Glomerular endothelial cell (primary cell): ENCODE measurements around the gene ALDH1A1. TPM values are rescaled to one million over a fixed set of nuclear protein-coding genes. Genes with fewer than 3 reads are reported as not detected.
"Not testable (repeated sequence)": the region's sequence is repeated elsewhere in the genome, so short reads cannot be mapped to it uniquely, and the experiment has no call there.

Experiments
- DNase-seq: peaks from one replicate; pipeline ENCODE4 v3.0.0-alpha.2; 2011; ENCODE audit warnings: low read depth, low spot score; ENCODE audit errors: extremely low read depth
- total RNA-seq: library from RNA; depleted of rRNA; stranded (reverse); fragments of >200 nt; gene quantifications from 2 replicates; pipeline ENCODE4 v1.2.3, GENCODE V29; 2015

The ALDH1A1 gene
- total RNA-seq, 1 donor from 2014 or later: 172 TPM

- DNase-seq: no peak
Measured at GRCh38 chr9:72863456-72864094, 89.3 kb downstream of the ALDH1A1 start.

DNA sequence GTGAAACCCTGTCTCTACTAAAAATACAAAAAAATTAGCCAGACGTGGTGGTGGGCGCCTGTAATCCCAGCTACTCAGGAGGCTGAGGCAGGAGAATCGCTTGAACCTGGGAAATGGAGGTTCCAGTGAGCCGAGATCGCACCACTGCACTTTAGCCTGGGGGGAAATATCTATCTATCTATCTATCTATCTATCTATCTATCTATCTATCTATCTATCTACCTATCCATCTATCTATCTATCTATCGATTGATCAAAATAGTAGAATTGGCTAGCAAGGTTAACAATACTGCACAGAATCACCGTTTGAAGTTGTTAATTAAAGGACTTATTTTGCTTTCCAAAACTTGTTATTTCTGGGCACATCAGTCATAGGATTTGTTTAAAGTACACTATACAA, 90.1 kb downstream of the ALDH1A1 start:
- not testable (repeated sequence) for DNase-seq

GRCh38 chr9:72858089-72858912, 94.6 kb downstream of the ALDH1A1 start:
- DNase-seq: no peak

- no peak for DNase-seq
Measured at GRCh38 chr9:72857624-72857996, 95.2 kb downstream of the ALDH1A1 start.

DNA sequence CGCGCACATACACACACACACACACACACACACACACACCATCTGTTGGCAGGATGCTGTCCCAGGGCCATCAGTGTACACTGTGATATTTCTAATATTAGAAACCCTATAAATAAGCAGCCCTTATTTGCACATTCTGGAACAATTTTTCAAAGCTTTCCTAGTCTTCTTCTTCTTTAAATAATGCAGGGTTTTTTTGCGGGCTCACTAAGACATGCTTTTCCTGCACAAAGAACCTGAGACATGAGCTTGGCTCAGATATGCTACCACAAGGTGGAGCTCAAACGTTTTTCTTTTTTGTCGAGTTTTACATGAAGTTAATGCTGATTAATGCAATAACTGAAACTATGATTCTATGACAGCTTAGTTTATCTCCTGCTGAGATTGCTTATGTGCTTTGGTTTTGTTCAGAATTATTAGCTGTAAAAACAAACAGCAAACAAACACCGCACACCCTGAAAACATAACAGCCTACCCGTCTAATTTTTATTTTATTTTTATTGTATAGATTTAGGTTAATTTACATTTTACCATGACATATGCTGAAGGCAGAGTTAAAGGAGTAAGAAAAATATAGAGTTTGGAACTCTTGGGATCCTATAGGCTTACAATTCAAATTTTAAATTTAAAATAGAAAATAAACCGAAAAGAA, 95.8 kb downstream of the ALDH1A1 start:
- DNase-seq: no peak

- no peak for DNase-seq
Measured at GRCh38 chr9:72855890-72856523, 96.8 kb downstream of the ALDH1A1 start.

GRCh38 chr9:72855321-72855720, 97.5 kb downstream of the ALDH1A1 start:
- no peak for DNase-seq

Other genes with a start within 250 kb of the ALDH1A1 start
- gene ANXA1, start 198.8 kb upstream of the ALDH1A1 start, total RNA-seq: 519 and 682 TPM in 2 replicates